ENCODE data around the gene AKAP11.

- TF ChIP-seq CTCF (IDR thresholded peaks at IDR 0.05): no peak
- TF ChIP-seq POLR2A (IDR thresholded peaks at IDR 0.05): no peak
Observed at GRCh38 chr13:42229287-42229686, 42.7 kb upstream of the AKAP11 start.
